Esophagus muscularis mucosa (tissue), 4 donors: Measurements from ENCODE around the gene SAMD7. TPM values are rescaled to one million over a fixed set of nuclear protein-coding genes. Genes with fewer than 3 reads are reported as not detected.

ENCODE experiments used
- DNase-seq: peaks from one replicate; pipeline ENCODE4 v3.0.0-alpha.2; 2017; ENCODE audit errors: extremely low spot score
- H3K27ac ChIP-seq, 4 donors: fragments of 200-600 bp; sonication (generic); replicated peaks in 1 of 4; 1 replicate in 3 of 4; 2 replicates in 1 of 4; pipeline ENCODE4 v1.5.1; 2016 to 2019; ENCODE audit warnings: mild to moderate bottlenecking in 1 of 4
- H3K27me3 ChIP-seq, 4 donors: fragments of 200-600 bp; sonication (generic); one replicate each; pipeline versions ENCODE4 v1.5.1 to v1.6.0; 2016 to 2019
- H3K36me3 ChIP-seq, 4 donors: fragments of 200-600 bp; sonication (generic); one replicate each; pipeline ENCODE4 v1.5.1; 2016 to 2019
- H3K4me1 ChIP-seq, 4 donors: fragments of 200-600 bp; sonication (generic); one replicate each; pipeline ENCODE4 v1.5.1; 2016 to 2019
- H3K4me3 ChIP-seq, 4 donors: fragments of 200-600 bp; sonication (generic); 1 replicate in 2 of 4; 2 replicates in 2 of 4; pipeline ENCODE4 v1.5.1; 2016 to 2019; ENCODE audit warnings: mild to moderate bottlenecking in 4 of 4, moderate library complexity in 1 of 4
- H3K9me3 ChIP-seq, 4 donors: fragments of 200-600 bp; sonication (generic); 1 replicate in 3 of 4; 2 replicates in 1 of 4; pipeline ENCODE4 v1.5.1; 2016 to 2019
- CTCF ChIP-seq, 3 experiments: fragments of 200-600 bp in 2 of 3; fragments of 450-650 bp in 1 of 3; sonication (generic) in 2 of 3; IDR thresholded peaks; one replicate each; pipeline ENCODE4 v1.5.1; 2017 to 2019; ENCODE audit warnings: antibody characterized with exemption in 3 of 3, mild to moderate bottlenecking in 2 of 3, moderate library complexity in 1 of 3
- EP300 ChIP-seq: sonication (generic); formaldehyde crosslinking; IDR thresholded peaks from one replicate; pipeline ENCODE4 v1.6.1; 2017; ENCODE audit warnings: antibody characterized with exemption
- POLR2A ChIP-seq: fragments of 450-650 bp; IDR thresholded peaks from one replicate; pipeline ENCODE4 v1.6.1; 2017; ENCODE audit warnings: antibody characterized with exemption, moderate library complexity, mild to moderate bottlenecking, low read depth
- POLR2AphosphoS5 ChIP-seq, 2 donors: sonication (generic); formaldehyde crosslinking; IDR thresholded peaks; one replicate each; pipeline ENCODE4 v1.6.1; 2017; ENCODE audit warnings: antibody characterized with exemption in 2 of 2
- WGBS: methylation state at CpG from one replicate; pipeline ENCODE4 v1.1.5; 2018; 5-methylcytosine and 5-hydroxymethylcytosine counted together
- intact Hi-C: fragments of 100-400 bp; cut with DNase I; formaldehyde crosslinking; loops from one replicate; pipeline ENCODE4 v1.15.1; 2023
- total RNA-seq, 4 donors: library from RNA; depleted of rRNA; stranded (reverse); fragments of >200 nt; gene quantifications; one replicate each; pipeline versions ENCODE4 v1.1.0 to v1.2.1, GENCODE V29; 2016

Gene SAMD7
- total RNA-seq, 4 donors from 2014 or later = not detected

DNA sequence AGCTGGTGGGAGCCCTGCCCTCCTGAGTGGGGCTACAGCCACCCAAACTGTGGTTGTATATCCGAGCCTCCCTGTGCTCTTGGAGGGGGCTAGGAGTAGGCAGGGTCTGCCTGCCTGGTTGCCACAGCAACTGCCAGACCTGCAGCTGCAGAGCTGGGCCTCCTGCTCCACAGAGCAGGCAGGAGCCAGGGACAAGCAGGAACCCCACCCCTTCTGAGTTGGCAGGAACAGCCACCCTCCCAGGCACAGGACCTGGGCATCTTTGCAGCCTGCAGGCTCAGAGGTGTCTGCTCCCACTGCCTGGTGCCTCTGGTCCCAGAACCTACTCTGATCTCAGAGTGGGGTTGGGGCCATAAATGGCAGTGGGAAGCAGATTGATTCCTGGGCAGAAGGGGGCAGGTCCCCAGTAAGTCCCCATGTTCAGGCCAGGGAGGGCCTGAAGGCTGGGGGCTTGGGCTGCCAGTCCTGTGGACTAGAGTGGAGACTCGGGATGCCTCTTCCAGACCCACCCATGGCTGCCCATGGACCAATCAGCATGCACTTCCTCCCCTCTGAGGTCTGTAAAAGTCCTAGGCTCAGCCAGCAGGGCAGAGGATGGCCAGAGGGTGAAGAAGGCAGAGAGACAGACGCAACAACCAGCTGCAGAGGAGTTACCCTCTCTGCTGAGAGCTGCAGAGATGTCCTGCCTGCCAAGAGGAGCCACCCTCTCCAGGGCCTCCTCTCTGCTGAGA, 31.4 kb upstream of the SAMD7 start:
- H3K27ac ChIP-seq = no peak overlapping the region
- TF ChIP-seq CTCF (IDR thresholded peaks at IDR 0.05) (no peak), EP300 (no peak), POLR2A (no peak), POLR2AphosphoS5 (IDR thresholded peaks at IDR 0.05) (no peak)
- H3K4me3 ChIP-seq = no peak overlapping the region
- 80% methylated on average over 3 of the region's 3 CpGs for WGBS
- H3K4me1 ChIP-seq = no peaks in the 10 kb centered on the region
- no peak for DNase-seq
- no peaks in the 10 kb centered on the region for H3K36me3 ChIP-seq
- H3K9me3 ChIP-seq = no peaks in the 10 kb centered on the region
- intact Hi-C loops = no loop called here
- H3K27me3 ChIP-seq = no peaks in the 10 kb centered on the region

DNA sequence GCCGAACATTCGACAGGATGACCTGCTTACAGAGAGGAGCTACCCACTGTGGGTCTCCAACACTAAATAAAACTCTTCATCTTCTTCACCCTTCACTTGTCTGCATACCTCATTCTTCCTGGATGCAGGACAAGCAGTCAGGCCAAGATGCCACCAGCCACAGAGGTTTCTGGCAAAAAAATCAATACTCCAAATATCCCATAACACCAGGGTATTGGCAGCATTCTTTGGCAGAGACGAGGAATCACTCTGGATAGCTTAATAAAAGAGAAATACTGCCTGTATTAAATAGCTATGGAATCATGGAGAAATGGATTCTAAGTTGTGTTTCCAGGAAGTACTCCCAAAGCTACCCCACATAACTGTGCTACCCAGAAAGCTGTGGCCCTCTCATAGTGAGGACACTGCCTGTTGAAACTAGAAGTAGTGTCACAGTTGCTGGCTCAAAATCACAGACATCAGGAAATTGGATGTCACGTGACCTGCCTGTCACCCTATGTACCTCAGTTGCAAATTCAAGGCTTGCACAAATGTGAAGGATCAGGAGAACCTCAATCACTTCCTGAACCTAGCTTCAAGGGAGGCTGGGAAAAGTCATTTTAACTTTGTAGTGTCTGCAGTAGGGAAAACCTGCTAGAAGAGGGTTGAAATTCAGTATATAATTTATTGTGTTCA, 30.7 kb upstream of the SAMD7 start:
- Histone ChIP-seq H3K27me3 (no peaks in the 10 kb centered on the region), H3K36me3 (no peaks in the 10 kb centered on the region), H3K4me3 (no peak overlapping the region), H3K27ac (no peak overlapping the region), H3K9me3 (no peaks in the 10 kb centered on the region), H3K4me1 (no peaks in the 10 kb centered on the region)
- no peak for DNase-seq
- intact Hi-C loops = no loop called here
- TF ChIP-seq POLR2AphosphoS5 (IDR thresholded peaks at IDR 0.05) (no peak), POLR2A (no peak), EP300 (no peak)
- 89% methylated on average over 4 of the region's 4 CpGs for WGBS

- H3K27ac ChIP-seq = peak overlapping the region in 2 of 4 donors; percentile 5 to 7
- H3K36me3 ChIP-seq = no peaks in the 10 kb centered on the region
- H3K4me1 ChIP-seq = peaks cover 3 to 9% (median 9%) of the 10 kb centered on the region in 4 donors
- no peak overlapping the region for H3K4me3 ChIP-seq
- no peak for TF ChIP-seq EP300
- no peak for TF ChIP-seq CTCF (IDR thresholded peaks at IDR 0.05)
- TF ChIP-seq POLR2A = no peak
- no peak for TF ChIP-seq POLR2AphosphoS5 (IDR thresholded peaks at IDR 0.05)
- WGBS = 36% methylated on average over 5 of the region's 5 CpGs
- no peaks in the 10 kb centered on the region for H3K9me3 ChIP-seq
- intact Hi-C loops = no loop called here
- DNase-seq = no peak
- H3K27me3 ChIP-seq = no peaks in the 10 kb centered on the region
These were observed 24.7 kb upstream of the SAMD7 start for GRCh38 chr3:169886671-169887070.

DNA sequence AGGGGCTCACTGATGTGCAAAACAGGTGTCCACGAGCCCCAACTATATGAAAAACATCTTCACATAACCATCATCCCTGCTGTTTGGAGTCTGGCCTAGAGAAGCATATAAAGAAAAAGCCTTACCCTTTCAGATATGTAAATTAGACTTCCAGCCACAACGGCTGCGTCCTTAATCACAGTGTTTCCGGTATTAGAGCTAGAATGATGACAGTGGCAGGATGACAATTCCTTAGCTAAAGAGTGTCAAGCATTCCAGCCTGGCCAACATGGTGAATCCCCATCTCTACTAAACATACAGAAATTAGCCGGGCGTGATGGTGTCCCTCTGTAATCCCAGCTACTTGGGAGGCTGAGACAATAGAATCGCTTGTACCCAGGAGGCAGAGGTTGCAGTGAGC, 19.5 kb upstream of the SAMD7 start:
- no peaks in the 10 kb centered on the region for H3K27me3 ChIP-seq
- H3K36me3 ChIP-seq = no peaks in the 10 kb centered on the region
- no peaks in the 10 kb centered on the region for H3K9me3 ChIP-seq
- H3K4me1 ChIP-seq = peaks cover 0 to 1% (median 1%) of the 10 kb centered on the region in 4 donors
- 91% methylated on average over 7 of the region's 7 CpGs for WGBS
- DNase-seq = no peak
- intact Hi-C loops = no loop called here
- no peak overlapping the region for H3K4me3 ChIP-seq
- no peak overlapping the region for H3K27ac ChIP-seq
- TF ChIP-seq CTCF (IDR thresholded peaks at IDR 0.05) = no peak
- no peak for TF ChIP-seq EP300
- TF ChIP-seq POLR2A = no peak
- no peak for TF ChIP-seq POLR2AphosphoS5 (IDR thresholded peaks at IDR 0.05)

DNA sequence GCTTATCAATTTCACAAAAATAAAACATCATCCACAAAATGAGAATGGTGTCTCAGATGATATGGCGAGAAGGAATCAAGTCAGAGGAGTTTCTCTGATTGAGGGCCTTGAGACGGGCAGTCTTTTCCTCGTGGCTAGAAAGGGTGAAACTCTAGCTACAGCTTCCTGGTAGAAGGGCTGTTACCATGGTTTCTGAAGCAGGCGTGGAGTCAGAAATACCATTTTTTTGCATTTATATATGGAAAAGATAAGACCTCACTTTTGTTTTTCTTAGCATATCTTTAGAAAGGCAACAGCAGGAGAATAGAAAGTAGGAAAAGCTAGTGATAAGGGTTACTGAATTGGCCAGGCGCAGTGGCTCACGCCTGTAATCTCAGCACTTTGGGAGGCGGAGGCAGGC, 17.3 kb upstream of the SAMD7 start:
- H3K4me1 ChIP-seq = no peaks in the 10 kb centered on the region
- intact Hi-C loops = no loop called here
- WGBS = 74% methylated on average over 7 of the region's 7 CpGs
- TF ChIP-seq POLR2AphosphoS5 (IDR thresholded peaks at IDR 0.05) (no peak), CTCF (IDR thresholded peaks at IDR 0.05) (no peak), EP300 (no peak), POLR2A (no peak)
- H3K9me3 ChIP-seq = no peaks in the 10 kb centered on the region
- no peaks in the 10 kb centered on the region for H3K36me3 ChIP-seq
- no peak overlapping the region for H3K27ac ChIP-seq
- DNase-seq = no peak
- no peaks in the 10 kb centered on the region for H3K27me3 ChIP-seq
- H3K4me3 ChIP-seq = no peak overlapping the region
